ENCODE results near the gene SPATA2.
A peak's percentile ranks its signal among the peaks of the same experiment; 100 is the strongest.

Gene SPATA2

DNA sequence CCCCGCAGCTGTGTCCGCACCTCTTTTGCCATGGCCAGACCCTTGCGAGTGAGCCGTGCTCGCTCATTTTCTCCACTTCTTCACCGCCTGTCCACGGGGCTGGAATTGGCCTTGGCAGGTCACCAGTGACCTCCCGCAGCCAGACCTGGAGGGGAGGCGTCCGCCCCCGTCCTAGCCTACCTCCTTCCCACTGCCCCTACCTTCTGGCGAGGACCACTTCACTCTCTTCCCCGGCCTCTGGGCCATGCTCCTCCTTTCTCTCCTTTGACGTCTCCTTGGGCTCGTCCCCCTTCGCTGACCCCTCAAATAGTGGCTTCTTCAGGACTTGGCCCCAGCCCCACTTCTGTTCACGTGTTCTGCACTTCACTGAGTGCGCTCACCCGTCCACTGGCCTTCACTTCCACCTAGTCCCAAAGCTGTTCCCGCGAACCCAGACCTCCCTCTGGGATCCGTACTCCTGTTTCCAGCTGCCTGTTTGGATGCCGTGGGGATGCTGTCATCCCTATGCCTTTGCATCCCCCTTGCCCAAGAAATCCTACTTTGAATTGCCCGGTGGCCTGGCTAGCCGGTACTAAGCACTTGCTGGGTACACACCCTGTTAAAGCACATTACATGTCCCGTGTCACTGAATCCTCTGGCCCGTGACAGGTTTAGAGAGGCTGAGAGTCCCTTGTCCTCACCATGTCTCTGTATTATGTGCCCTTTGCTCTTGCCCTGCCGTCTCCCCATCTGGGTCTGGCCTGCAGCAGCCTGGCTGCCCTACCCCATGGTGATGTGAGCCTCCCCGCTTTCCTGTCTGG, 33.0 kb downstream of the SPATA2 start:
- no peak for DNase-seq

DNA sequence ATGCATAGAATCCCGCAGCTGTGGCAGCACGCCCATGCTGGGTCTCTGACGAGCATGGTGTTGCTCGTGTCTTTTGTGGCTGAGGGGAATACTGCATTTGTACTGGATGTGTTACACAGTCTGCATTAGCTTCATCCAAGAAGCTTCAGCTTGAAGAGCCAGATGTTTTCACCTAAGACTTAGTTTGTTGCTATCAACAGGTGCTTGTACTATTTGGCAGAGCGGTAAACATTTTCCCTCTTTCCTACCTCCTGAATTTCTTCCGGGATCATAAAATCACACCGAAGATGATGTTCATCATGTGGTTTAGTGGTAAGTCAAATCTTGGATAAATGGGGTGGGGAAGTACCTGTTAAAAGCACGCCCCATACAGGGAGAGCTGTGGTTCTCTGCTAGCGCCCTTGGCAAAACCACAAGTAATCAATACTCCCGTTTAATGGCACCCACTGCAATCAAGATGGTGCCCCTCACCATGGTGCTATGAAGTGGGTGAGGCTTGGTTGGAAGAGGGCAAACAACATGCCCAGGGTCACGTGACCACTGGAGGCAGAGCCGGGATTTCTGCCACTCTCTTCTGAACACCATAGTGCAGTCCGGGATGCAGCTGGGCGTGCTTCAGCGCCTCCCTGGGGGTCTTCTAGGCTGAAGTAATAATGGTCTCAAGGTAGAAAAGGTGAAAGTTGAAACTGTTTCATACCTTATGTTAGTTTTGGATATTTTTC, 34.4 kb downstream of the SPATA2 start:
- DNase-seq: no peak

DNA sequence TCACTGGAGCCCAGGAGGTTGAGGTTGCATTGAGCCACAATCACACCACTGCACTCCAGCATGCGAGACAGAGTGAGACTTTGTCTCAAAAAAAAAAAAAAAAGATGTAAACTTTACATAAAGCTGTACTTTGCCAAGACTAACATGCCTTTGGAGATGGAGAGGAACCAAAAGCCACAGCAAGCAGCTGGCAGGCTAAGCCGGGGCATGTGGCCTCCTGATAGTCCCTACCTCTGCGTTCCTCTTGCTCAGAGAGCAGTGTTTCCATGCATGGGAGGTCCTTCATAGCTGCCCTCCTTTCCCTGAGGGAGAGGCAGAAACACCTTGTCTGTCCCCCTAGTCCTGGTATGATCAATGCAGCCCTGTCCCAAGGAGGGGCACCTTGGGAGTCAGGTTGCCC, 35.2 kb downstream of the SPATA2 start:
- no peak for DNase-seq

DNA sequence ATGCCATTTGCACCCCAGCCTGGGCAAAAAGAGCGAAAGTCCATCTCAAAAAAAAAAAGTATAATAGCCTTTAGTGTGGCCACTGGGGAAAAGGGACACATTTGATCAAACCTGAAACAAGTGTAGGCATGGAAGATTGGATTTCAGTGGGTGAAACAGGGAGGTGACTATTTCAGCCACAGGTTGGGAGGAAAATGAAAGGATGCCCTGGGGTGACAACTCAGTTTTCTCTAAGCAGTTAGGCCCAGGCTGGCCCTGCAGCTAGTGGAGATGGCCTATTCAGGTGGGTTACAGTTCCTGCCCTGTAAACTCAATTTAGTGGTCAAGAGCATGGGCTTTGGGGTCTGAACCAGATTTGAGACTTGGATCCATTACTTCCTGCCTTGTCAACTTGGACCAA, 36.4 kb downstream of the SPATA2 start:
- DNase-seq: no peak

DNA sequence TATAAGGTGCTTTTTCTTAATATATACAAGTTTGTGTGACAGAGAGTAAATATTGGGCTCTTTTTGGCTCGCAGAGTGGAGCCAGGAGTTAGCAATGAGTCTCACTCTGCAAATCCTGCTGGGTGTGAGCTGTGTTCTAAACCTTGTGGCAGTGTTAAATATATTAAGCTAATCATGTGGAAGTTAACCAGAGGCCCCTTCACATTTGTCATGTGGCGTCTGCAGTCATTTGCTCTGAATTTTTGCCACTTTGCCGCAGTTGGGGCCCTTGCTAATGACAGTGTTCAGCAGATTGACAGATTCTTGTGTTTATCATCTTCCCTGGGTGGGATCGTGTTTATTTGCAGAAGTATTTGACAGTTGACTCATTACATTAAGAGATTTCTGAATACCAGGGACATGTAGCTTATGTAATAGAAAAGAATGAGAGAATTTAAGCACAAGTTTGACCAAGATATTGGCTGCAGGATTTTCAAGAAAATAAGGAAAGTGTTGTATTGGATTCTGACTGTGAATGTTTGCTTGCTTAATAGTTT, 37.9 kb downstream of the SPATA2 start:
- no peak for DNase-seq

DNA sequence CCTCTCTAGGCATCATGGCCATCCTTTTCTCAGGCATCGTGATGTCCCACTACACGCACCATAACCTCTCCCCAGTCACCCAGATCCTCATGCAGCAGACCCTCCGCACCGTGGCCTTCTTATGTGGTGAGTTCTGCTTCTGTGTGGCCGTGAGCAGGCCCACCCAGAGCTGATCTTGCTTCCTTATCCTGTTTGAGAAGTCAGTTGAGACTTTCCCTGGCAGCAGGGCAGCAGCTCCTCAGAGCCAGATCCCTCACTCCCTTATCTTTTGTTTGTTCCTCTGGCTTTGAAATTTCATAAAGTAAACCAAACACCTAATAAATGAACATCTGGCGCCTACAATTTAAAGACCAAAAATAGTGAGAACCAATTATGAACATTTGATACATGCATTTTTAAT, 40.6 kb downstream of the SPATA2 start:
- DNase-seq: no peak

DNA sequence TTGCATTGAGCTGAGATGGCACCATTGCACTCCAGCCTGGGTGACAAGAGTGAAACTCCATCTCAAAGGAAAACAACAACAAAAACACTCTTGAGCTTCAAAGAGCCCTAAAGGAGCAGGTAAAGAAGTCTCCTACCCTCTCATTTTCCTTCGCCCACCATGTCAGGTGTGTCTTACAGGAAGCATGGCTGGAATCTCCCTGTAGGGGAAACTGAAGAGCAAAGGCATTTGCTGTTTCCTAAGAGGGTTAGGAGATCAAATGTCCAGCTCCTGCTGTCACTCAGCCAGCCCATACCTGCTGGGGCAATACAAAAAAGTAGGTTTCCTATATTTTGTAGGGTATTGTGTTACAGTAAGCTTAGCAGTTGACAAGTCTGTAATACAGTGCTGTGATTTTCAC, 43.3 kb downstream of the SPATA2 start:
- no peak for DNase-seq

DNA sequence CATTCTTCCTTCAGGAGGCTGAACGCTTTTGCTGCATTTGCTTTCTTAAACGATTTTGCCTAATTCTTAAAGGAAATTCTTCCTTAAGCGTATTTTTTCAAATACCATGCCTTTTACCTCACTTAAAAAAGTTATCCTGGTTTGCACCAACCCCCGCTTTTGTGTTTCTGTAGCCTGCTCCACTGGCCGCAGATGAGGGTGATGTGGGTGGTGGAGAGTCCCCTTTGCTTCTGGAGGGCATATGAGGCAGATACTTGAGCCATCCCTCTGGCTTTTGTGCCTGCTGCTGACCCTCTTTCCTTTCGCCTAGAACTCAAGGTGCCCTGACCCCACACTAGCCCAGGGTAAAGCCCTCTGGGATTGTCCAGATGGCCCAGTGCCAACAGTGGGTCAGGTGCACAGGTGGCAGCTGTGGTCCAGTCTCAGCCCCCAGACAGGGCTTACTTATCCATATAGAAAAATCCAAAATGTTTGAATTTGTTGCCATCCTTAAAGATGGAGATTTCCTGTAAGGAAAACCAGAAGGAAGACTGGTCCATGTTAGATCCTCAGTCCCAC, 43.9 kb downstream of the SPATA2 start:
- DNase-seq: no peak

DNA sequence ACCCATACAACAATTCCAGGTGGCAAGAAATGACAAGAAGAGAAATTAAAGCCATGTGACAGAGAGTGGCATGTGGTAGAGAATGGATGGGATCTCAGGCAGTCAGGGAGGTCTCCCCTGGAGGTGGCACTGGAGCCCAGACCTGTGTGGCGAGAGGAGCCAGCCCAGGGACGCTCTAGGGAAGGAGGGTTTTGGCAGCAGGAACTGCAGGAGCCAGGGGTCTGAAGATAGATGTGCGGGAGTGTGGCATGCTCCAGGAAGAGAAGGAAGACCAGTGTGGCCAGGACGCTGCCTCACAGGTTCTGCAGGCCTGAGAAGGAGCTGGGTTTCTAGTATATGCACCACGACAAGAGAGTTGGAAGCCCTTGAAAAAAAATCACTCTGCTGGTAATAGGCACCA, 45.1 kb downstream of the SPATA2 start:
- DNase-seq: no peak

DNA sequence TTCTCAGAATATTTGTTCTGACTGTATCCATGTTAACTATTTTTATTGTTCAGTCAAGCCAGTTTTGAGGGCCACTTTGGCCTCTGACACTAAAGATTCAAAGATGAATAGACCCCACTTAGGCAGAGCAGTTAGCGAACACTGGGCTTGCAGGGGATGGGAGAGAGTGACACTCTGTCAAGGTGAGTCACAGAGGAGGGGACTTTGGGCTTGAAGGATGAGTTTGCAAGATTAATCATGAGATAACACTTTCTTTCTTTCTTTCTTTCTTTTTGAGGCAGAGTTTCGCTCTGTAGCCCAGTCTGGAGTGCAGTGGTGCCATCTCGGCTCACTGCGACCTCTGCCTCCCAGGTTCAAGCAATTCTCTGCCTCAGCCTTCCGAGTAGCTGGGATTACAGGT, 46.4 kb downstream of the SPATA2 start:
- DNase-seq: no peak

DNA sequence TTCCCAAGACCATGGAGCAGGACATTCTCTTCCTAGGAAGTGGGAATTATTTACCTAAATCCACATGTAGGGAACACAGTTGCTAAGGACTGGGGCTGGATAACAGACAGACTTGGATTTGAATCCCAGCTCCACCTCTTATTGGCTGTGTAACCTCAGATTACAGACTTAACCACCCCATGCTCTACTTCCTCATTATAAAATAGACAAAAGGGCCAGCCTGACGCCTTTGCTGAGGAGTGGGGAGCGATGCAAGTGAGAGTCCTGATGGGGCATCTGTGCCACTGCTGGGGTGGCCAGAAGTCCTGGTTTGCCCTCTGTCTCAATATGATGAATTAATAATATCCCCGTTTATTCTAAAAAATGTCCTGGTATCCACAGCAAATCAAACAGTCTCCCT, 46.8 kb downstream of the SPATA2 start:
- DNase-seq: no peak

DNA sequence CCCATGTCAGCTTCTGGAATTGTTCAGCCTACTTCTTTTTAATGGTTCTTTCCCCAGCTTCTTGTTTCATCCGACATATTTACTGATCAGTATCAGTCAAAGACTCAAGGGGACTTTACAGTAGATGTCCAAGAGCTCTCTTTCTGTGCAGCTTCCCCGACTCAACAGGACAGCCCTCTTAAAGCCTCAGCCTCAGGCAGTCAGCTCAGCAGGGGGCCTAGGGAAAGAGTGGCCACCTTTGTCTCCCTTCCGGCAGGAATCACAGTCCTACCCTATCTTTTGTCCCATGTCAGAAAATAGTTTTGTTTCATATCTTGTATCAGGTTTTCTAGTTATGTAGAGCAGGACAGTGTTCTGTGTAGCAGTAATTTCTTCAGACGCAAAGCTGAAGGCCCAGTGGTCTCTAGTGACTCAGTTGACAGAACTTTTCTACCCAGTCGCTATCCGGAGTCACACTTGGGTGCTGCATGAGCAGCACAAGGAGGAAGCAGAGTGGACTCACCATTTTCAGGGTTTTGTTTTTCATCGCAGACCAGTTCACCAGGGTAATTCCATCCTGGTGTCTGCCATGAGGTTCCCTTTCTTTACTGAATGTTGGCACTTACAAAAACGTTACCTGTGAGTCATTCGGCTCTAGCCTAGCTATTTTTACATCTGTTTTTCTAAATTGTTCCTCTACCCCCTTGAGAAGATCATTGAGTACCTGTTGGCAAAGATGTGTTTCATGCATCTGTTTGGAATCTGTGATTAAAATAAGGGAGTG, 47.7 kb downstream of the SPATA2 start:
- no peak for DNase-seq

DNA sequence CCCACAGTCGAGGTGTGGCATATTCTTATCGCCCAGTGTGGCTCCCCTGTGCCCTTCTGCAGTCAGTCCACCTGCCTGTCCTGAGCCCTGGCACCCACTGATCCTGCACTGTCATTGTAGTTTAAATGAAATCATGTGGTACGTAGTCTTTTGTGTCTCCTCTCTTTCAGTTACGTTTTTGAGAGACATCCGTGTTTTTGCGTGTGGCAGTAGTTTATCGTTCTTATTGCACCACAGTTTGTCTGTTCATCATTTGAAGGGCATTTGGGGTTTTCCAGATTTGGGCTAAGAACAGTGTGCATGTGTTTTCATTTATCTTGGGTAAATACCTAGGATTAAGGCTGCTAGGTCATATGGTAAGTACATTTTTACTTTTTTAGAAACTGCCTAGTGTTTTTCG, 49.3 kb downstream of the SPATA2 start:
- no peak for DNase-seq

DNA sequence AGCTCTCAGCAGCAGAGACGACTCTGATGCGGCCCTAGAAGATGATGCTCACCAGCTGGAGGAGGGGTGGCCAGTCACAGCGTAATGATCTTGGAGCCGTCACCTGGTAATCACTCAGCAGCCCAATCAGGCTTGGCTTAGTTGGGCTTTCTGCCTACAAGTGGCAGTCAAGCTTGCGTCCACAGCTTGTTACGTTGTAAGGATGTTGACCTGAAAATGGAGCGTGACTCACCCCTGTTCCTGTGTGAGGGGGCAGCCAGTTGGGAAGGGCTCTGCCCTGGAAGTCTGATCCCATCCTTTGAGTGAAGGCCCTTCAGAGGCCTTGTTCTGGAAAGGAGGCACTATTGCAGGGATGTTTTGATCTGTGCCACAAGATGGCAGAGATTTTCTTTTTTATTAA, 49.8 kb downstream of the SPATA2 start:
- DNase-seq: no peak

DNA sequence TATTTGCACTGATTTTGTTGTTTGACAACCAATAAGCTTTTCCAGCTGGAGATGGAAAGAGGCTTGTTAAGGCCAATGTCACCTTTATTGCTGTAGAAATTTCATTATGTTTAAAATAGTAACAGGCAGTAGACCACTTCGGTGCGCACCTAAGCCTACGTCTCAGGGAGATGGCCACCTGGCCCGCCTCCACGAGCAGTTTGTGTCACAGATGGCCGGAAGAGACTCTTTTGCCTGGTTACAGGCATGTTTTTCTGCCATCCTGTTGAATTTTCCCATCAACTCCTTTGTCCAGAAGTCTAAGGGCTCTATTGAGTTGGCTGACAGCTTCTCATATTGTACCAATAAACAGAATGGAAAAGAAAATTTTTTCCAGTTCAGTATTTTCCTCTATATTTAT, 51.7 kb downstream of the SPATA2 start:
- DNase-seq: no peak

DNA sequence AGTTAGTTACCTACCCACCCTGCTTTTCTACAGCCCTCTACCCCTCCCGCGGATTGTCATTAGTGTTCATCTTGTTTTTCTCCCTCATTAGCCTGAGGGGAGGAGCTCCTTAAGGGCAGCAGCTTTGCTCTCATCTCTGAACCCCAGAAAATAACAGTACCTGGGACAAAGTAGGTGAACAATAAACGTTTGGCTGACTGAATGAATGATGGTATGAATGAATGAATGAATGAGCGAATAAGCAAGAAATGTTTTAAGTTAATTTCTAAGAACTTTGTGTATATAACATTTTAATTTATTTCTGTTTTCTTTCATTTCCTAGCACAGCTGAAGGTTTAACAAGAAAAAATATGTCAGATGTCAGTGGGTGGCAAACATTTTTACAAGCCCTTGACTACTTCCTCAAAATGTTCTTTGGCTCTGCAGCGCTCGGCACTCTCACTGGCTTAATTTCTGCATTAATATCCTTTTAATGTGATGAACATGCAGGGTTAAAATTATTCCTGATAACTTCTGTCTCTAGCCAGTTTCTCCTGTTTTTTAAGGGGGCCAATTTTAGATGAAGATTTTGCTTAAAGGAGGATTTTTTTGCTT, 52.6 kb downstream of the SPATA2 start:
- peak; percentile 26 for DNase-seq

DNA sequence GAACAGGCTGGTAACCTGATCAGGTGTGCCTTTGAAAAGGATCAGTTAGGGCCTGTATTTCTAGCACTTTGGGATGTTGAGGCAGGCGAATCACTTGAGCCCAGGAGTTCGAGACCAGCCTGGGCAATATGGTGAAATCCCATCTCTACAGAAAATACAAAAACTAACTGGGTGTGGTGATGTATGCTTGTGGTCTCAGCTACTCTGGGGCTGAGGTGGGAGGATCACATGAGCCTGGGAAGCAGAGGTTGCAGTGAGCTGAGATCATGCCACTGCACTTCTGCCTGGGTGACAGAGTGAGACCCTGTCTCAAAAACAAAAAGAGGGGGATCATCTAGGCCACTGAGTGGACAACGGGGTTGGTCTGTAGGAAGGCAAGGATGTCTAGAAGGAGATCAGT, 54.1 kb downstream of the SPATA2 start:
- peak; percentile 37 for DNase-seq

DNA sequence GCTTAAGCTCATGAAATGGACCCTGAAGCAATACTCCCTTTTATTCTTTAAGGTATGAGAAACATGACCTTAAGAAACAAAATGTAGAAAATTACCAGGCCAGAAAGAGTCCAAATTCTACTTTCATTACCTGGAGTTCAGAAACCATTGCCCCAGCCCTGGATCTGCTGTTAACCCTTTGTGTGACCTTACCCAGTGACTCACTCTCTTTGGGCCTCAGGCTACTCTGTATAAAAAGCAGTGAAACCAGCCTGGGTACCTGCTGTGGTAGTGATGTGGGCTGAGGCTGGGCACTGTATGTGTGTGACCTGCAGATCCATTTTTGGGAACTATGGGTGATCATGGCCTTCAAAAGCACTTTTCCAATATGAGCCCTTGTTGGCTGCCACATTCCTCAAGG, 55.5 kb downstream of the SPATA2 start:
- DNase-seq: no peak

DNA sequence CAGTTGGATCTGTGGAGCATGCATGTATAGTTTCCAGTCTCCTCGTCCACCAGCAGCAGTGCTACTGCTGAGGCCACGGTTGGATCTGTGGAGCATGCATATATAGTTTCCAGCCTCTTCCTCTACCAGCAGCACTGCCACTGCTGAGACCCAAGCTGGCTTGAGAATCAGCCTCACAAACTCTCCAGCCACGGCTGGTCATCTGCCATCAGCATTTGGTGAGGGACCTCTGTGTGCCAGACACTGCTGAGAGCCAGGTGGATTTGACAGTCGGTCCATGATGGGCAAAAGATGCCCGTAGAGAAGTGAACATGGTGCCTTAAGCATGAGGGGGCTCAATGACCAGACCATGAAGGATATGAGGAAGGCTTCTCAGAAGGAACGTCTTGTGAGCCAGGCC, 56.3 kb downstream of the SPATA2 start:
- no peak for DNase-seq

DNA sequence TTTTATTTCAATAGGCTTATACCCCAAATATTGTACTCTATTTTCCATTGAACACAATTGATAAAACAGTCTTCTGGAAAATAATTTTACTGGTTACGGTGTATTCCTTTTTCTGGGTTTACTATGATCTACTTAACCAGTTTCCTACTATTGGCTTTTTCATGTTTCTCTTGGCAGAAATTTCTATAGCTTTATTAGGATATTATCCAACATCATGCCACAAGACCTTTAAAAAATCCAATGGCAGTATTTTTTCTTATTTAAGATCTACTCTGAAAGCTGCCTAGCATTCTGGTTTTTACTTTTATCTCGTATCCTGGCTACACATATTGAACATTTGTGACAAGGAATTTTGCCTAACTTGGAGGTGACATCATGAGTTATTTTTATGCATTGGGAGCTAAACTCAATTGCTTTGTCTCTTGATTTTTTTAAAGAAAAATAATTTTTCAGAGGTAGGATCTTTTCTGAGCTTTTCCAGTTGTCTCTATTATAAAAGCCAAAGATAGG, 57.2 kb downstream of the SPATA2 start:
- DNase-seq: no peak

DNA sequence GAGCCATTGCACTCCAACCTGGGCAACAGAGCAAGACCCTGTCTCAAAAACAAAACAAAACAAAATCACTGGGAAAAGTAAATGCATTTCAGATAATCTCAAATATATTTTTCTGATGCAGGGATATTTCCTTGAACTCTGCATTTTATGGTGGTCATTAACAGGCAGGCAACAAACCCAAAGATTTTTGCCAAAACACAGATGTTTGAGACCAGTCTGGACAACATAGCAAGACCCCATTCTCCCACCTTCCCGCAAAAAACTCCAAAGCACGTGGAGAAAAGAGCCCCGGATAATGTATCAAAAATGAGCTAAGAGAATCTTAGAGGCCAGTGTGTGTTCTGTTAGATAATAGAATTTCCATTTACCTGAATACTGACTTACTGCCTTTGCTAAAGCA, 58.4 kb downstream of the SPATA2 start:
- DNase-seq: no peak

DNA sequence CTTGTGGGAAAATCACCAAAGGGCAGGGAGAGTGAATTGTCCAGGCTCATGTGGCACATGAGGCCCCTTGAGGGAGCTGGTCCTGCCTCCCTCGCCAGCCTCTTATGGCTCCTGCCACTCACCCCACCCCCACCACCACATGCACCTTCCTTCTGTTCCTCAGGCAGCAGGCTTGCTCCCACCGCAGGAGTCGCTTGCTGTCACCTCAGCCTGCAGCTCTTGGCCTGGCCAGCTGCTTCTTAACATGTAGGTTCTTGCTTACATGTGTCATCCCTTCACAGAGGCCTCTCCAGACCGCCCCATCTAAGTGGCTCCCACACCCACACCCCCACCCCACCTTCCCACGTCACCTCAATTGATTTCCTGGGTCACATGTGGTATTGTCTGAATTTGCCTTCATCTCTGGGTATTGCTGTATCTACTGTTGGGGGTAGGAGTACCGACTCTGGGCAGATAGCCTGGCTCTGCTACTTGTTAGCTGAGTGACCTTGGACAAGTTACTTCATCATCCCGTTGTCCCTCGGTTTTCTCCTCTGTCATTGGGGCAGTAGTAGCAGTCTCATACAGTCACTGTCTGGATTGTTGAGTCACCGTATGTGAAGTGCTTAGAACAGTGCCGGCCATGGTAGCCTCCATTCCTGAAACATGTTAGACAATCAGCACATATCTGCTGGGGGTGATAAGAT, 61.0 kb downstream of the SPATA2 start:
- no peak for DNase-seq

Data from suppressor macrophage treated with lipopolysaccharide for 4 hours (primary cell).